Lung (tissue), 12 donors: ENCODE measurements around the gene CHST13. TPM values are rescaled to one million over a fixed set of nuclear protein-coding genes. Genes with fewer than 3 reads are reported as not detected.
A peak's percentile ranks its signal among the peaks of the same experiment; 100 is the strongest.

ENCODE experiments used
- ATAC-seq: fragments of 200-7000 bp; cut with Tn5 transposase; one replicate; pipeline ENCODE4 v1.9.1; 2020; ENCODE audit warnings: moderate number of reproducible peaks; ENCODE audit not compliant: insufficient read depth, low FRiP score
- DNase-seq, 3 donors: peaks; one replicate each; pipeline ENCODE4 v3.0.0-alpha.2; 2013 to 2017
- H3K27ac ChIP-seq, 2 donors: one replicate each; pipeline ENCODE4 v1.5.1; 2013; ENCODE audit warnings: mild to moderate bottlenecking in 2 of 2, moderate library complexity in 2 of 2, control low read depth in 1 of 2, inconsistent platforms in 1 of 2, low read depth in 1 of 2, low read length in 1 of 2
- H3K27me3 ChIP-seq, 3 donors: one replicate each; pipeline ENCODE4 v1.5.1; 2013; ENCODE audit warnings: low read length in 2 of 3; ENCODE audit not compliant: control insufficient read depth in 3 of 3, insufficient read depth in 3 of 3
- H3K36me3 ChIP-seq, 4 donors: one replicate each; pipeline ENCODE4 v1.5.1; 2013; ENCODE audit warnings: low read length in 4 of 4, mild to moderate bottlenecking in 1 of 4, moderate library complexity in 1 of 4; ENCODE audit not compliant: control insufficient read depth in 4 of 4, insufficient read depth in 4 of 4
- H3K4me1 ChIP-seq, 5 donors: one replicate each; pipeline ENCODE4 v1.5.1; 2013; ENCODE audit warnings: low read length in 5 of 5, mild to moderate bottlenecking in 2 of 5, moderate library complexity in 1 of 5; ENCODE audit not compliant: control insufficient read depth in 5 of 5, insufficient read depth in 5 of 5
- H3K4me3 ChIP-seq: one replicate; pipeline ENCODE4 v1.5.1; 2013; ENCODE audit warnings: mild to moderate bottlenecking, control low read depth, moderate library complexity
- H3K9ac ChIP-seq, 2 donors: one replicate each; pipeline ENCODE4 v1.5.1; 2013; ENCODE audit warnings: low read length in 2 of 2, control low read depth in 1 of 2; ENCODE audit not compliant: insufficient read depth in 1 of 2
- H3K9me3 ChIP-seq, 4 donors: one replicate each; pipeline ENCODE4 v1.5.1; 2013; ENCODE audit warnings: low read length in 3 of 4, mild to moderate bottlenecking in 1 of 4, moderate library complexity in 1 of 4; ENCODE audit not compliant: control insufficient read depth in 4 of 4, insufficient read depth in 3 of 4
- CTCF ChIP-seq: IDR thresholded peaks from 2 replicates; pipeline ENCODE4 v1.5.1; 2012; ENCODE audit warnings: mild to moderate bottlenecking; ENCODE audit errors: control extremely low read depth, extremely low read depth
- WGBS, 2 donors: extraction: QIAGEN DNeasy Blood & Tissue Kit; methylation state at CpG; one replicate each; pipeline ENCODE4 v1.1.7; 2013; 5-methylcytosine and 5-hydroxymethylcytosine counted together
- polyA plus RNA-seq, 2 donors: library from polyadenylated mRNA; stranded (reverse); fragments of 200-250 nt; gene quantifications; one replicate each; pipeline ENCODE4 v1.2.1, GENCODE V29; 2013
- total RNA-seq, 2 donors: library from RNA; depleted of rRNA in 1 of 2; stranded (reverse); fragments of >200 nt in 1 of 2; gene quantifications; one replicate each; pipeline ENCODE4 v1.2.1, GENCODE V29; 2014 to 2021
- donor health status: control.
- donor health status: control.
- donor health status: Bipolar disorder and iron deficiency.
- donor health status: healthy.
- donor health status: DM: yes; HTN: yes; CAD: no.

CHST13 gene
- total and polyA plus RNA-seq, 4 donors, result 0.51 to 3.6 (median 1.7) TPM

- Histone ChIP-seq H3K4me1 (no peaks in the 10 kb centered on the region), H3K9me3 (no peaks in the 10 kb centered on the region), H3K4me3 (no peak overlapping the region), H3K27me3 (no peaks in the 10 kb centered on the region), H3K9ac (no peak overlapping the region), H3K27ac (no peak overlapping the region), H3K36me3 (no peaks in the 10 kb centered on the region)
- WGBS, 2 donors, result 76 to 83% methylated on average over 3 of the region's 3 CpGs
- ATAC-seq (no peak), DNase-seq (peak in 1 of 3 donors; percentile 3)
- no peak for TF ChIP-seq CTCF
Measured at GRCh38 chr3:126568776-126569342, 44.9 kb downstream of the CHST13 start.

DNA sequence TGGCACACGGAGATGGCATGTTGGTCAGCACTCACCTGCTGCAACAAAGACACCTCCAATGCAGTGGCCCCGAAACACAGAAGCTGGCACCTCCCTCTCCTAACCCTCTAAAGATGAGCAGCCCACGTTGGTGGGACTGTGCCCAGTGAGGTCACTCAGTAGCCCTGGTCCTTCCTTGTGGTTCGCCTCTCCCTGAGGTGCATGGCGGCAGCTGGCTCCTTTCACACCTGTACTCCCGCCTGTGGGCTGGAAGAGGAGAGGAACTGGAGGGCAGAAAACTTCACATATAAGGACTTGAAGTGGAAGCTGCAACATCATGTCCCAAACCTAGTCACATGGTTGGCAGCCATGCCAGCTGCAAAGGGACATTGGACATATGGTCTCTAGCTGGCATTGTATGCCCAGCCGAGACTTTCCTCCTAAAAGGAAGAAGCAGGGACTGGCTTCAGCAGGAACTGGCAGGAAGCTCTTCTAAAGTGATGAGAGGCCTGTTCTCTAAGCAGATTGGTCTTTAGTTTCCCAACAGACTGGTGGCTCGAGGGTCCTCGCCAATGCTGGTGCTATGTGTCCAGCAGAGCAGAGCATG lies 45.5 kb downstream of the CHST13 start:
- no peaks in the 10 kb centered on the region for H3K4me1 ChIP-seq
- 84 to 93% methylated on average over 9 of the region's 9 CpGs for WGBS, 2 donors

GRCh38 chr3:126570103-126570541 lies 46.2 kb downstream of the CHST13 start:
- Histone ChIP-seq H3K27me3 (no peaks in the 10 kb centered on the region), H3K9me3 (no peaks in the 10 kb centered on the region), H3K36me3 (no peaks in the 10 kb centered on the region), H3K4me3 (no peak overlapping the region), H3K4me1 (no peaks in the 10 kb centered on the region), H3K9ac (no peak overlapping the region), H3K27ac (no peak overlapping the region)
- no peak for DNase-seq
- no peak for TF ChIP-seq CTCF
- 74 to 78% methylated on average over 4 to 6 of the region's 6 CpGs for WGBS, 2 donors
- no peak for ATAC-seq

More for the DNA sequence above, 45.5 kb downstream of the CHST13 start:
- Histone ChIP-seq H3K9me3 (no peaks in the 10 kb centered on the region), H3K27ac (no peak overlapping the region), H3K27me3 (no peaks in the 10 kb centered on the region), H3K4me3 (no peak overlapping the region), H3K36me3 (no peaks in the 10 kb centered on the region), H3K9ac (no peak overlapping the region)
- DNase-seq (peak in 1 of 3 donors; percentile 7), ATAC-seq (no peak)
- no peak for TF ChIP-seq CTCF
